ENCODE results near the gene GNAI3. TPM values are rescaled to one million over a fixed set of nuclear protein-coding genes. Genes with fewer than 3 reads are reported as not detected.

The GNAI3 gene
- total and polyA plus RNA-seq, 11 donors, result 1.5 to 5.4 (median 2.5) TPM

- H3K4me1 ChIP-seq, result peaks cover 0 to 24% (median 7%) of the 10 kb centered on the region in 12 donors
- WGBS, 4 donors, result 81 to 83% (median 82%) methylated on average over 6 of the region's 6 CpGs
- no peak overlapping the region for H3K27ac ChIP-seq
- no peak for DNase-seq
- no peak for TF ChIP-seq CTCF (IDR thresholded peaks at IDR 0.05)
- no peak for TF ChIP-seq POLR2A (IDR thresholded peaks at IDR 0.05)
- H3K9me3 ChIP-seq, result no peaks in the 10 kb centered on the region
- H3K36me3 ChIP-seq, result peaks cover 0 to 28% (median 16%) of the 10 kb centered on the region in 9 donors
- ATAC-seq, result no peak
- no peak overlapping the region for H3K4me3 ChIP-seq
- no peaks in the 10 kb centered on the region for H3K27me3 ChIP-seq
- intact Hi-C loops (cut with DNase I), result loop anchor here in 2 of 10 donors (5.0 kb wide), 1 partner anchor 87 kb away; the partner anchor contains the start of gene GNAI3 (in 2 of the 2)
These were observed 85.9 kb downstream of the GNAI3 start for GRCh38 chr1:109634292-109634691.

GRCh38 chr1:109634771-109635750, 86.6 kb downstream of the GNAI3 start:
- ATAC-seq, result no peak
- H3K36me3 ChIP-seq, result peaks cover 0 to 20% (median 9%) of the 10 kb centered on the region in 9 donors
- H3K4me3 ChIP-seq, result no peak overlapping the region
- intact Hi-C loops (cut with DNase I), result loop anchor here in 2 of 10 donors (5.0 kb wide), 1 partner anchor 88 kb away; the partner anchor contains the start of gene GNAI3 (in 2 of the 2)
- H3K27ac ChIP-seq, result no peak overlapping the region
- H3K4me1 ChIP-seq, result peaks cover 0 to 24% (median 7%) of the 10 kb centered on the region in 12 donors
- no peaks in the 10 kb centered on the region for H3K9me3 ChIP-seq
- no peak for DNase-seq
- 64 to 70% (median 67%) methylated on average over 11 to 13 of the region's 13 CpGs for whole genome bisulfite sequencing, 4 donors
- no peaks in the 10 kb centered on the region for H3K27me3 ChIP-seq
- TF ChIP-seq CTCF (IDR thresholded peaks at IDR 0.05), result no peak
- TF ChIP-seq POLR2A (IDR thresholded peaks at IDR 0.05), result no peak

GRCh38 chr1:109635862-109636200, 87.4 kb downstream of the GNAI3 start:
- Histone ChIP-seq H3K9me3 (no peaks in the 10 kb centered on the region), H3K4me3 (no peak overlapping the region), H3K27ac (no peak overlapping the region), H3K36me3 (peaks cover 0 to 14% (median 7%) of the 10 kb centered on the region in 9 donors), H3K4me1 (peaks cover 0 to 25% (median 7%) of the 10 kb centered on the region in 12 donors), H3K27me3 (no peaks in the 10 kb centered on the region)
- no peak for DNase-seq
- 43 to 57% (median 54%) methylated on average over 2 of the region's 2 CpGs for WGBS, 4 donors
- TF ChIP-seq POLR2A (IDR thresholded peaks at IDR 0.05) (no peak), CTCF (IDR thresholded peaks at IDR 0.05) (no peak)
- no peak for ATAC-seq
- intact Hi-C loops (cut with DNase I), result no loop called here

All from heart left ventricle (tissue), 16 donors.